Measurements from ENCODE around the gene CROT.

DNA sequence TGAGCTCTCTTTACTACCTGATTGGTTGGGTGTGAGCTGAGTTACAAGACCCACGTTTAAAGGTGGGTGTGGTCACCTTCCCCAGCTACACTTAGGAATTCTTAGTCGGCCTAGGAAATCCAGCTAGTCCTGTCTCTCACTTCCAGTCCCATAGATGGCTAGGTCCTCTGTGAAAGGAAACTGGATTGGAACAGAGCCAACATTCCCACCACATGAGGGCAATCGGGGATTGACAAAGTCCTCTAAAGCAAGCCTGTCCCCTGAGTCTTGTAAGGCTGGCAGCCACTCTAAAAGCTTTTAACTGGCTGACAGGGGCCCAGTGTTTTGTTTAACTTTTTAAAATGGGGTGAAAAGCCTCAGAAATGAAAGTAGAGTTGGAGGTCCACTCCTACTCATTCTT, 15.1 kb upstream of the CROT start:
- TF ChIP-seq POLR2A (IDR thresholded peaks at IDR 0.05; ENCODE audit: low read depth, low read length): no peak
- TF ChIP-seq POLR2AphosphoS5 (IDR thresholded peaks at IDR 0.05; ENCODE audit: low read depth, low read length): no peak
- TF ChIP-seq TAF1 (IDR thresholded peaks at IDR 0.05; ENCODE audit: low read depth, low read length): no peak
- TF ChIP-seq PAX5 (IDR thresholded peaks at IDR 0.05; ENCODE audit: insufficient read depth, low read length, severe bottlenecking): no peak
- TF ChIP-seq SPI1 (IDR thresholded peaks at IDR 0.05; ENCODE audit: low read depth, low read length): no peak

All from GM12891 (cell line).